Prostate gland (tissue), 2 donors: ENCODE data around the gene PACSIN3. TPM values are rescaled to one million over a fixed set of nuclear protein-coding genes. Genes with fewer than 3 reads are reported as not detected.

Source experiments
- DNase-seq: peaks from one replicate; pipeline ENCODE4 v3.0.0-alpha.2; 2019; ENCODE audit warnings: low spot score
- H3K27ac ChIP-seq, 2 donors: fragments of 200-600 bp; sonication (generic); 2 replicates each; pipeline ENCODE4 v1.5.1; 2017 to 2019
- H3K27me3 ChIP-seq: fragments of 200-600 bp; sonication (generic); replicated peaks from 2 replicates; pipeline ENCODE4 v1.5.1; 2019; ENCODE audit not compliant: insufficient read depth
- H3K36me3 ChIP-seq, 2 donors: fragments of 200-600 bp; sonication (generic); 1 replicate in 1 of 2; 2 replicates in 1 of 2; pipeline versions ENCODE4 v1.5.1 to v1.8.1; 2017 to 2019
- H3K4me1 ChIP-seq: fragments of 200-600 bp; sonication (generic); replicated peaks from 2 replicates; pipeline ENCODE4 v1.5.1; 2019
- H3K4me3 ChIP-seq, 2 donors: fragments of 200-600 bp; sonication (generic); 2 replicates each; pipeline ENCODE4 v1.5.1; 2017 to 2019
- H3K9me3 ChIP-seq: fragments of 200-600 bp; sonication (generic); 2 replicates; pipeline ENCODE4 v1.5.1; 2017
- CTCF ChIP-seq, 4 experiments: fragments of 200-600 bp in 2 of 4; fragments of 450-650 bp in 2 of 4; sonication (generic) in 2 of 4; IDR thresholded peaks; 1 replicate in 3 of 4; 2 replicates in 1 of 4; pipeline ENCODE4 v1.5.1; 2016 to 2019; ENCODE audit warnings: antibody characterized with exemption in 4 of 4, mild to moderate bottlenecking in 2 of 4, moderate library complexity in 2 of 4
- POLR2A ChIP-seq: fragments of 450-650 bp; IDR thresholded peaks from one replicate; pipeline ENCODE4 v1.6.1; 2016; ENCODE audit warnings: antibody characterized with exemption, mild to moderate bottlenecking
- POLR2AphosphoS5 ChIP-seq: sonication (generic); formaldehyde crosslinking; IDR thresholded peaks from one replicate; pipeline ENCODE4 v1.6.1; 2017; ENCODE audit warnings: antibody characterized with exemption
- WGBS: methylation state at CpG from one replicate; pipeline ENCODE4 v1.1.5; 2018; 5-methylcytosine and 5-hydroxymethylcytosine counted together
- intact Hi-C: fragments of 100-400 bp; cut with DNase I; formaldehyde crosslinking; loops from one replicate; pipeline ENCODE4 v1.14.2; 2022
- total RNA-seq, 2 donors: library from RNA; depleted of rRNA; stranded (reverse); fragments of >200 nt; gene quantifications; one replicate each; pipeline ENCODE4 v1.1.0, GENCODE V29; 2016

Gene PACSIN3
- total RNA-seq, 2 donors from 2014 or later = 38.3 to 92.3 TPM

- intact Hi-C loops = loop anchor here (5.0 kb wide), 2 partner anchors 39 to 174 kb away; partner anchors contain the start of gene MYBPC3
- H3K4me1 ChIP-seq = peaks cover 6% of the 10 kb centered on the region
Measured at GRCh38 chr11:47178316-47178715, 7.9 kb downstream of the PACSIN3 start.

DNA sequence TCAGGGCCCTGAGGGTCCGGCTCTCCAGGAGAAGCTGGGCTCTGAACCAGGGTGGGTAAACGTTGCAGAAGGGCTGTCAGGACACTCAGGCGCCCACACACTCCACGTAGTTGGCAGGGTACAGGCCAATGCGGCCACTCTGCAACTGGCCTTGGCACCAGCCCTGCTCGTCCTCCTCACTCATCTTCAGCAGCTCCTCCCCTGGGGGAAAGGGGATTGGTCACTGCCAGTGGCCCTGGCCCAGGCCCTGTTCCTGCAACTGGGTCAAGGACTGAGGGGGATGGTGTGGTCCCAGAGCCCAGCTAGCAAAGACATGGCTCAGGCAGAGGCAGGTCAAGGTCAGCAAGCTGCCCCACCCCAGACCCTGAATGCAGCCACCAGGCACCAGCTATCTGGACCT is 8.4 kb downstream of the PACSIN3 start:
- Histone ChIP-seq H3K4me3 (peak overlapping the region in 1 of 2 donors; percentile 72), H3K27me3 (no peaks in the 10 kb centered on the region), H3K9me3 (no peaks in the 10 kb centered on the region), H3K27ac (peak overlapping the region; percentile 97 to 100), H3K4me1 (peaks cover 8% of the 10 kb centered on the region), H3K36me3 (peaks cover 0 to 3% of the 10 kb centered on the region in 2 donors)
- TF ChIP-seq POLR2A = no peak
- no peak for TF ChIP-seq POLR2AphosphoS5
- WGBS = 53% methylated on average over 6 of the region's 6 CpGs
- intact Hi-C loops = loop anchor here (2.0 to 5.0 kb wide), 3 partner anchors 39 to 174 kb away; partner anchors contain the start of gene MYBPC3
- no peak for DNase-seq

More at GRCh38 chr11:47178316-47178715, 7.9 kb downstream of the PACSIN3 start:
- no peak for DNase-seq
- Histone ChIP-seq H3K27ac (peak overlapping the region; percentile 97 to 100), H3K27me3 (no peaks in the 10 kb centered on the region), H3K4me3 (no peak overlapping the region), H3K36me3 (peaks cover 0 to 3% of the 10 kb centered on the region in 2 donors), H3K9me3 (no peaks in the 10 kb centered on the region)
- WGBS = 79% methylated on average over 11 of the region's 11 CpGs
- TF ChIP-seq CTCF (IDR thresholded peaks at IDR 0.05) (no peak), POLR2AphosphoS5 (no peak), POLR2A (no peak)

GRCh38 chr11:47177229-47177845 is 8.9 kb downstream of the PACSIN3 start:
- H3K4me1 ChIP-seq = peaks cover 12% of the 10 kb centered on the region
- no peaks in the 10 kb centered on the region for H3K9me3 ChIP-seq
- H3K4me3 ChIP-seq = peak overlapping the region; percentile 72 to 84
- H3K36me3 ChIP-seq = peaks cover 0 to 3% of the 10 kb centered on the region in 2 donors
- 4% methylated on average over 15 of the region's 21 CpGs for WGBS
- peak overlapping the region; percentile 97 to 100 for H3K27ac ChIP-seq
- intact Hi-C loops = loop anchor here (2.0 to 5.0 kb wide), 3 partner anchors 40 to 175 kb away; partner anchors contain the start of gene MYBPC3
- peak; percentile 68 for DNase-seq
- H3K27me3 ChIP-seq = no peaks in the 10 kb centered on the region
- TF ChIP-seq POLR2A = no peak
- TF ChIP-seq CTCF (IDR thresholded peaks at IDR 0.05) = peak; percentile 57 to 81 (median 70)

DNA sequence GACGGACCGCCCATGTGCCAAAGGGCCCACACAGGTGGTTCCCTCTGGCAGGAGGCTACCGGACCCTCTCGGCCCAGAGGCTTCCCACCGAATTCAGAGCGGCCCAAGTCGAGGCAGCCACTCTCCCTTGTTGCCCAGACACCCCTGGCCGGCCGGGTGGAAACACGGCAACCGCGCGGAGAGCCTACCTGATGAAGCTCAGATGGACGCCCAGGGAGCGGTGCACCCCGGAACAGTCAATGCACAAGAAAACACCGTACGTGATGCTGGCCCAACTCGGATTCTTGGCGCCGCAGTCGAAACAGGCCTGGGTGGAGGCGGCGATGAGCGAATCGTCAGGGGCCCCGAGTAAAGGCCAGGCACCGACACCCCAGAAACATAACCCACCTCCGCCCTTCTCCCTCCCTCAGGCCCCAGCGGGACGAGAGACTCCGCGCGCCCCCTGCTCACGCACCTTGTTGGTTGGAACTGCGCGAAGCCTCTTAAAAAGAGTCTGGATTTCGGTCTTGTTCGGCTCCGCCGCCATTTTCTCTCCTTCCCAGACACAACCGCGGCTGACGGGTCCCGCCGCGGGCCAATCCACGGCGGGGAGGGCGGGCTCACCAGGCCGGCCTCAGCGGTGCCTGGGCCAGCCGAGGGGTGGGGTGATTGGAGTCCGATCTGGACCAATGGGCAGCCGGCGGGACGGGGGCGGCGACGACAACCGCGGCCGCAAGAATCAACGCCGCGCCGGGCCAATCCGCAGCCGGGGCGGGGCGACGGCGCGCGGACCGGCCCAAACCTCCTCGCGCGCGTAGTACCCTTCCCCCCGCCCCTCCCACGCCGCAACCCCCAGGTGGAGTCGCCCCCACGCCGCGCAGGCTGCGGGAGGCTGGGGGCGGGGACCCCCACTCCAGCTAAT is 9.7 kb downstream of the PACSIN3 start, which contains the start of gene ARFGAP2:
TSS of gene ARFGAP2 (minus strand) at position 552 of the 901 bp plus-strand sequence. CDS start at position 526, 26 bp downstream.
- H3K27ac ChIP-seq = peak within 1 kb of the TSS; percentile 97 to 100
- H3K9me3 ChIP-seq = no peaks in the 10 kb centered on the region
- H3K4me1 ChIP-seq = peaks cover 16% of the 10 kb centered on the region
- peak; percentile 32 for TF ChIP-seq POLR2A
- peak in 1 of 4 experiments; percentile 3 for TF ChIP-seq CTCF (IDR thresholded peaks at IDR 0.05)
- TF ChIP-seq POLR2AphosphoS5 = peak; percentile 91
- H3K36me3 ChIP-seq = peaks cover 0 to 3% of the 10 kb centered on the region in 2 donors
- intact Hi-C loops = loop anchor here (2.0 to 5.0 kb wide), 3 partner anchors 41 to 176 kb away; partner anchors contain the start of gene MYBPC3
- H3K27me3 ChIP-seq = no peaks in the 10 kb centered on the region
- peak within 1 kb of the TSS; percentile 72 to 84 for H3K4me3 ChIP-seq
- DNase-seq = peak; percentile 98
- WGBS = under 1% methylated on average over 62 of the region's 89 CpGs

DNA sequence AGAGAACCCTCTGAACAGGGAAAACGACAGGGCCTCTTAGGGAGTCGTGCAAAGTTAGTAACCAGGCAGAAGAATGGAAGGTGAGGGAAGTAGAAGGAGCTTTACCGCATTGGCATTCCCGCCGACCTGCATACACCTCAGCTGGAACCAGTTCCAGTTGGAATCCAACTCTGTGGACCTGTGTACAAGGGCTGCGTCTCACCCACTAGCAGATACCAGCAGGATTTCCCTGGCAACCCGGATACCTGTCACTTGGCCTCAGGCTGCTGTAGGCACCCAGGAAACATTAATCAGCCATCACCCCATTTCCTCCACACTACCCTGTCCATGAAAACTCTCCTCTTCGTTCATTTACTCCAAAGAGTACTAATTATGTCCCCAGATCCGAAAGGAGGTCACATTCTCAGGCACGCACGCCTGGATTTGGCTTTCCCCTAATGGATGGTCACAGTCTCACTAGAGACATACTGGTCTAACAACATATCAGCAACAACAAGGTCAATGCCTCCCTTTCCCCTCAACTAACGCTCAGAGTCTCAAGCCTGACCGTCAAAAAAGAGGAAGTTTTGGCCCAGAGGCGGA is 10.4 kb downstream of the PACSIN3 start:
- TF ChIP-seq POLR2AphosphoS5 (no peak), POLR2A (no peak), CTCF (IDR thresholded peaks at IDR 0.05) (no peak)
- DNase-seq = no peak
- Histone ChIP-seq H3K36me3 (no peaks in the 10 kb centered on the region), H3K9me3 (no peaks in the 10 kb centered on the region), H3K27me3 (no peaks in the 10 kb centered on the region), H3K4me3 (peak overlapping the region; percentile 72 to 84), H3K27ac (peak overlapping the region; percentile 97 to 100), H3K4me1 (peaks cover 16% of the 10 kb centered on the region)
- 28% methylated on average over 14 of the region's 14 CpGs for WGBS
- intact Hi-C loops = loop anchor here (2.0 to 5.0 kb wide), 3 partner anchors 41 to 176 kb away; partner anchors contain the start of gene MYBPC3
